Measurements from ENCODE around the gene ZBTB17.

GRCh38 chr1:15941899-15942660, 33.8 kb downstream of the ZBTB17 start:
- TF ChIP-seq, protein P1, sequence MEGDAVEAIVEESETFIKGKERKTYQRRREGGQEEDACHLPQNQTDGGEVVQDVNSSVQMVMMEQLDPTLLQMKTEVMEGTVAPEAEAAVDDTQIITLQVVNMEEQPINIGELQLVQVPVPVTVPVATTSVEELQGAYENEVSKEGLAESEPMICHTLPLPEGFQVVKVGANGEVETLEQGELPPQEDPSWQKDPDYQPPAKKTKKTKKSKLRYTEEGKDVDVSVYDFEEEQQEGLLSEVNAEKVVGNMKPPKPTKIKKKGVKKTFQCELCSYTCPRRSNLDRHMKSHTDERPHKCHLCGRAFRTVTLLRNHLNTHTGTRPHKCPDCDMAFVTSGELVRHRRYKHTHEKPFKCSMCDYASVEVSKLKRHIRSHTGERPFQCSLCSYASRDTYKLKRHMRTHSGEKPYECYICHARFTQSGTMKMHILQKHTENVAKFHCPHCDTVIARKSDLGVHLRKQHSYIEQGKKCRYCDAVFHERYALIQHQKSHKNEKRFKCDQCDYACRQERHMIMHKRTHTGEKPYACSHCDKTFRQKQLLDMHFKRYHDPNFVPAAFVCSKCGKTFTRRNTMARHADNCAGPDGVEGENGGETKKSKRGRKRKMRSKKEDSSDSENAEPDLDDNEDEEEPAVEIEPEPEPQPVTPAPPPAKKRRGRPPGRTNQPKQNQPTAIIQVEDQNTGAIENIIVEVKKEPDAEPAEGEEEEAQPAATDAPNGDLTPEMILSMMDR (IDR thresholded peaks at IDR 0.05; ENCODE audit: low read depth, low read length, poor library complexity, severe bottlenecking), result no peak
- TF ChIP-seq EZH2phosphoT487 (IDR thresholded peaks at IDR 0.05; ENCODE audit: borderline replicate concordance, low read length), result no peak

All from DOHH2 (cell line).